Left renal cortex interstitium (tissue), 4 donors: ENCODE data around the gene SLC18A3. TPM values are rescaled to one million over a fixed set of nuclear protein-coding genes. Genes with fewer than 3 reads are reported as not detected.

Experiments
- DNase-seq, 4 donors: peaks; one replicate each; pipeline ENCODE4 v3.0.0-alpha.2; 2013; ENCODE audit warnings: low read depth in 4 of 4, low spot score in 2 of 4, missing footprints in 1 of 4
- polyA plus RNA-seq, 4 donors: library from polyadenylated mRNA; unstranded; fragments of 120-200 nt; gene quantifications; one replicate each; pipeline ENCODE4 v1.2.1, GENCODE V29; 2013; ENCODE audit not compliant: insufficient read length in 4 of 4

Gene SLC18A3
- polyA plus RNA-seq, 4 donors: 0.06 TPM; not detected in 3

DNA sequence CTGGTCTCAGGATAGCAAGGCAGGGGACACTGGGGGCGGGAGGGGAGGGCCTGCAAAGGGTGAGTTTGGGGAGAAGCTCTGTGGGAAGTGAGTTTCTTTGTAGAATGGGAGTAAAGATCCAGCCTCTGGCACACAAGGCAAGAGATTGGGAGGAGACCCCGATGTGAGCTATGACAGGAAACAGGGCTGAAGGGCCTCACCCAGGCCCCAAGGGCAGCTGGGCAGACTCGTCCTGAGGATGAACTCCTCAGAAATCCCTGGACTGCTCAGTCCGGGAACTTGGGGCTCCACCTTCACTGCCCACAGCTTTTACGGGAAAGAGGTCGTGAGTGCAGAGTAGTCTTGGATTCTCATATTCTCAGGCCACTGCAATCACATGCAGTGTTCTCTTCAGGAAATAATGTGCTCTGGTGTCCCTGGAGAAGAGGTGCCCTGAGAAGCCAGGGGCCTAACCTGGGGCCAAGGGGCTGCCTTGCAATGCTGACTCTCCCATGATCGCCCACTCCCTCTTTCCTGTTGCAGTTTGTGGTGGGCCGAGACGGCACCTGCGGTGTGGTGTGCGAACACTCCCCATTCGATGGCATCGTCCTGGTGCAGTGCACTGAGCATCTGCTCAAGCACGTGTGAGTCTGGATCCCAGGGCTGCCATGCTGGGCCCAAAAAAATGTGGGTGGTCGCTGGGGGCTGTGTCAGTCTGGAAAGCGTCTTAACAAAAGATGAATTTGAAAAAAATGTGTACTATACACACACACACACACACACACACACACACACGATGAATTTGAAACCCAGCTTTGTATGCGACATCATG lies 38.1 kb downstream of the SLC18A3 start:
- DNase-seq: no peak

DNA sequence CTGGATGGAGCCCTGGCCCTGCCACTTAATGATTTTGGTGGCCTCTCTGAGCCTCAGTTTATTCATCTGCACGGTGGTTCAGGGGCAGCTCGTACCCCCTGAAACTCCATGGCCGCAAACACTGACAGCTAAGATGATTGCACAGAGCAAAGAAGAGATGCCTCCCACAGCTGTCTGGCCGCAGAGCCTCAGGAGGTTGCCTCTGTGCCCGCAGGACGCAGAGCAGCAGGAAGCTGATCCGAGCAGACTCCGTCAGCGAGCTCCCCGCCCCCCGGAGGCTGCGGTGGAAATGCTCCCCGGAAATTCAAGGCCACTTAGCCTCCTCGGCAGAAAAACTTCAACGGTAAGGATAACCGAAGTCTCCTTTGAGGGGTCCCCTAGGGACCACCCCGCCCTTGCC lies 39.2 kb downstream of the SLC18A3 start:
- DNase-seq: no peak

DNA sequence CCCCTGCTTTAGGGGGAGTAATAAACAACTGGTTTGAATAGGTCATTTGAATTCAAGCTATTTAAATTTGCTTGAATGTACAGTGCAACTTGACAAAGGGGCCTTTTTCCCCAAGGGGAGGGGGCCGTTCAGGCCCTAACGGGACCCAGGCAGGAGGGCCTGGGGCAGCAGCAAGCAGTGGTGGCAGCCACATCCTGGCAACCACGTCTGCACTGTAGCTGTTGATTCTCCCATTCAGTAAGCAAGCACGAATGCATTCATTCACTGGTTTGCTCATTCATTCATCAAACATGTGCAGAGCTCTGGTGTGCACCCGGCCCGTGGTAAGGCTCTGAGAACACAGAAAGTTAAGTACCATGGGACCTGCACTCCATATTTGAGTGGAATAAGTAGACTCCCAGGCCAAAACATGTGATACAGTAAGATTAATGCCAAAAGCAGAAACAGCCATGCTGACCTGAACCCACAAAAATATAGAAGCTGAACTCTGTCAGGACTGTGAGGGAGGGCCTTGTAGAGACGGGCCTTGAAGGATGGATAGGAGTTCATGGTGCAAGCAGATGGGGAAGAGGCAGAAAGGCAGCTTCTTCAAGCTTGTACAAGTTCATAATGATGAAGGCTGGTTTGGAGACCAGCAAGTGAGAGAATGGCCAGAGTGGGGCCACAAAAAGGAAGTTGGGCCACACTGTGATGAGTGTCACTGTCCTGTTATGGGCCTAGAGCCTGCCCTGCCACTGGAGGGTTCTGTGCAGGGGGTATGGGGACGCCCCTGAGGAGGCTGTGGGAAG lies 40.0 kb downstream of the SLC18A3 start:
- DNase-seq: no peak

DNA sequence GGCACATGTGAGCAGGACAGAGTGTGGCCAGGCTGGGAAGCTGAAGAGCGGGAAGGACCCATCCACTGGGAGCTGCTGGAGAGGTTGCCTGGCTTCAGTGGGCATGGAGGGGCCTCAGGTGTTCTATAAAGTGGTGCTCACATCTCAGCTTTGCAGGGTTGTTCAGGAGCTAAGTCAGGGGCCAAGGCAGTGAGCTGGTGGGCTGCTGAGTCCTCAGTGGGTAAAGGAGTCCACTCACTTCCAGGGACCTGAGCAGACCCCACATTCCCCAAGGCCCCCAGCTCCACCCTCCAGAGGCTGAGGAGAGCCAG lies 40.6 kb downstream of the SLC18A3 start:
- no peak for DNase-seq

DNA sequence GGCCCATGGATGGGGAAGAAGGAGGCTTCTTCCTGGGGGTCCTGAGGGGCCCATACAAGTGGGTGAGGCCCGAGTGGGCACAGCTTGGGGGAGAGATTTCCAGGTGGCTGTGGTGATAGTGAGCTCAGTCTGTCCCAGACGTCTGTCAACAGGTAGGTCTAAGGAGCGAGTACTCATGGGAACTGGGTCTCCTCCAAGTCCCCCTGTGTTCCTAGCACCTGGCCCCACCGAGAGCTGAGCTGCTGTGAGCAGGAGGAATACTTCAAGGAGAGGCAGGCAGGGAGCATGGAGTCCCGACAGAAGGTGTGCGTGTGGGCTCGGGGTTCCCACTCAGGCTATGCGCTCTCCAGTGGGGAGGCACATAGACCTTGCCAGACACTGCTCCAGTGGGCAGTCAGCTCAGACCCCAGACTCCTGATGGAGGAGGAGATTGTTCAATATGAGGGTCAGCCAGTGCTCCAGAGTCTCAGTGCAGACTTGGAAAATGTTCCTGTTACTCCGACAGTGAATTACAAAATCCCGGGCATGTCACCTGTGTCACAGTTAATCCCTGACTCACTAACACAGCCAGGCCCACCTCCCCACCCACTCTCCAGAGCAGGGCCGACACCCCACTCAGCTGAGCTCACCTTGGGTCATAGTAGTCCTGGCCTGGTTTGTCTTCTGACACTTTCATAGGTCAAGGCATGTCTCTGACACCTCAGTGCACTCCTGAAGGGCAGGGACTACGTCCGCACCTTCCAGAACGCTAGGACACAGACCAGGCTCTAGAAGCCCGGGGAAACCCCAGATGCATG lies 41.1 kb downstream of the SLC18A3 start:
- no peak for DNase-seq

DNA sequence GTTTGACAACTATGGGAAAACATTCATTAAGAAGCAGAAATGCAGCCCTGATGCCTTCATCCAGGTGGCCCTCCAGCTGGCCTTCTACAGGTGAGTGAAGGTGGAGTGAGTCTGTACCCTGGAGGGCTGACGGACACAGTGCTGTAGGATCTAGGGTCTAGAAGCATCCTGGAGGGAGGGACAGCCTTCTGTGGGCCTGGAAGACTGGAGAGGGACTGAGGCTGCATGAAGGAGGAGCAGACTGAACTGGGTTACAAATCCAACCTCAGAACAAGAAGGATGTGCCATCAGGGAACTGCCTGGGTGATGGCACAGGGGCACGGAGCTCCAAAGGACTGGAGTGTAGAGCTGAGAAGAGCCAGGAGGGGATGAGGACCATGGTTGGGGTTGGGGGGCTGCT lies 41.8 kb downstream of the SLC18A3 start:
- DNase-seq: no peak

DNA sequence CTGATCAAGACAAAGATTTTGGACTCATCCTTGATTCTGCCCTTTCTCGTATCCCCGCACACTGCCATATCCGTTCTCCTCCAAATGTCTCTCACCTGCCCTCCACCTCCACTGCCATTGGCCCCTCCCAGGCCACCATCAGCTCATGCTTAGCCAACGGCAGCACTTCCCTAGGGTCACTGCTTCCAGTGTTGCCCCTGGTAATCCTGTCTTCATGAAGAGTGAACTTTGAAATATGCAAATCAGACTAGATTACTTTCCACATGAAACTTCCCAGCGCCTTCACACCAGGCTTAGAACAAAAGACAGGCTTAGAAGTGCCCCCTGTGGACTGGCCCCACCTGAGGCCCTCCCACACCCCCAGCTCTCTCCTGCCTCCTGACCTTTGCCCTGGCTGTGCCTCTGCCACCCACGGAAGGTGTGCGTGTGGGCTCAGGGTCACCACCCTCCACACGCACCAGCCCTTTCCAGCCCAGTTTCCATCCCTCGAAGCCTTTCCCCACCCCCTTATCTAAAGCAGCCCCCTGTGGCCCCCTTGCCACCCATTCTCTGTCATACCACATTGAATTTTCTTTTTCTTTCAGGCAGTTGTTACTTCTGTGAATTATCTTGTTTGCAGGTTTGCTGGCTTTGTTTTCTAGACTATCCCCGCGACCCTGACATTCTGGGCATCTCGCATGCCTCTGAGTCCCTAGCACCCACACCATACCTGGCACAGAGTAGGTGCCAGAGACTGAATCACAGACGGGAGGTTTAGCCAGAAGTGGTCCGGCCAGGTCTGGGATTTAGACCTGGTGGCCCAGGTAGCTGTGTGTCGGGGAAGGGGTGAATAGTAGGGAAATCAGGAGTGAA lies 42.5 kb downstream of the SLC18A3 start:
- no peak for DNase-seq

DNA sequence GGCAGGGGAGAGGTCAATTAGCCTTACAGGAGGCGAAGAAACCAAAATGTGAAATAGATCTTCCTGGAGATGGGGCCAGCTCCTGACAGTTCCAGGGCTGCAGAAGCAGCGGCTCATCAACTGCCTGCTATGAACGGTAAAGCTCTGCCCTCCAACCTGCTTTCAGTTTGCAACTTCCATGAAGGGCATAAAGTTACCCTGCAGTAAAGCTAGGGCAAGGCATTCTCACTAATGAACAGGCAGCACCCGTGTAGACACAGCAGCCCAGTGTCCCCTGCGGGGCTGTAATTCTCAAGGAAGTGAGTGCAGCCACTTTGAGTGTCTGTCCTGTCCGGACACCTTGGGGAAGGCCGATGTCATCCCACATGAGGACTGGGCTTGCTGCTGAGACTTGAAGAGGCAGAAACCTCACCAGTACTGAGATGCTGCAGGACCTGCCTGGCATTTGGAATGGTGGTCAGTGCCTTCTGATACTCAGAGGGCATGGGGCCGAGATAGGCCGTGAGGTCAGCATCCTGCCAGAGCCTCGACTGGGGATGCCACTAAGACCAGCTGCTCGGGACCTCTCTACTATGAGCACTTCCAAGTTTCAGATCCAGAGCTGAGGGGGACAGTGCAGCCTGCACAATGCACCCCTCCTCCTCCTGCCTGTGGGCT lies 43.3 kb downstream of the SLC18A3 start:
- no peak for DNase-seq

DNA sequence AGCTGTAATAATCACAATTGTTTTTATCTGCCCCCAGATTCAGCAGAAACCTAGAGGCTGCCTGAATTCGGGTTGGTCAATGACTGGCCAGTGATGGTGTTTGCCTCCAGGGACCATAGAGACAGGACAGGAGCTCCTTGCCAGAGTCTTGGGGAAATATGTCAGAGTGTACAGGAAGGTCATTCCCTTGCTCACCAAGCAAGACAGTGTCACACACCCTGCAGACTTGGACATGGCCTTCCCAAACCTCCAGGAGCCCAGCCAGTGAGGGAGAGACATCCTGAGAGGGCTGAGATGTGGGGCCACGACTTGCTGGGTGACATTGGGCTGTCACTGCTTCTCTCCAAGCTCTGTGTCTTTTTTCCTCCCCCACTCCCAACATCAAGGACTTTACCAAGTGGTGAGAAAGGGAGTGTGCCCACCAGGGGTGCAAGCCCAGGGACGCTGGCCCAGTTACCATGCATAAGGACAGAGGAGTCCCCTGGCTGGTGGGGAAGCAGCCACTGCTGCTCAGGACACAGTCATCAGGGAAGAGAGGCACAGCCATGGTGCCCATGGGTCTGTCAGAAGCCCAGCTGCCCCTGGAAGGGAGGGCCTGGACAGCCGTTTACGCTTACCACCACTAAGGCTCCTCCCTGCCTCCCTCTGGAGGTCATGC lies 44.1 kb downstream of the SLC18A3 start:
- DNase-seq: no peak

DNA sequence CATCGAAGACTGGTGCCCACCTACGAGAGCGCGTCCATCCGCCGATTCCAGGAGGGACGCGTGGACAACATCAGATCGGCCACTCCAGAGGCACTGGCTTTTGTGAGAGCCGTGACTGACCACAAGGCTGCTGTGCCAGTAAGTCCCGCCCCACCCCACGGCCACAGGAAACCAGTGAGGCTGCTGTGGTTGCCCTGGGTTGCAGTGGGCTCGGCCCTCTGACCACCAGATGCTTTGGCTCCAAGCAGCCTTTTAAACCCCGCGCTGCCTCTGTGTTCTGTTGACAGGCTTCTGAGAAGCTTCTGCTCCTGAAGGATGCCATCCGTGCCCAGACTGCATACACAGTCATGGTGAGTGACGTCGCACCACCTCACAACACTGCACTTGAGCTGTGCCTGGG lies 45.0 kb downstream of the SLC18A3 start:
- DNase-seq: no peak

DNA sequence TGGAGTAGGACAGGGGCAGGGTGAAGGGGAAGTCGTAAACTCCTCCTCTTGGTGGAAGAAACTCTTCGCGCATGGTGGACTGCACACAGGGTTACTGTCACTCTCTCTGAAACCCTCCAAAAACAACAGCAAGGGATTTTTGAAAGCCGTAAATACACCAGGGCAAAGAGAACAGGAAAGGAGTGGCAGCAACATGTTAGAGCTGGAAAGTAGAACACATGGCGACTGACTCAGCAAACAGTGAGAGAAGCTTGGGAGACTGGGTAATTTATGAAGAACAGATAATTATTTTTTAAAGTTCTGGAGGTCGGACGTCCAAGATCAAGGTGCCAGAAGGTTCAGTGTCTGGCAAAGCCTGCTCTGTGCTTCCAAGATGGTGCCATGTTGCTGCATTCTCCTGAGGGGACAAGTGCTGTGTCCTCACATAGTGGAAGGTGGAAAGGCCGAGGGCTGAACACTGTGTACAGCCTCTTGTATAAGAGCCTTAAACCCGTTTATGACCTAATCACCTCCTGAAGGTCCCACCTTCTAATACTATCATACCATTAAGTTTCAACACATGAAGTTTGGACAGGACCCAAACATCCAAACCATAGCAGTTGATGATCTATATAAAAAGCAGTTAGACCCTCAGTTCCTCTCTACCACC lies 46.9 kb downstream of the SLC18A3 start:
- DNase-seq: no peak

DNA sequence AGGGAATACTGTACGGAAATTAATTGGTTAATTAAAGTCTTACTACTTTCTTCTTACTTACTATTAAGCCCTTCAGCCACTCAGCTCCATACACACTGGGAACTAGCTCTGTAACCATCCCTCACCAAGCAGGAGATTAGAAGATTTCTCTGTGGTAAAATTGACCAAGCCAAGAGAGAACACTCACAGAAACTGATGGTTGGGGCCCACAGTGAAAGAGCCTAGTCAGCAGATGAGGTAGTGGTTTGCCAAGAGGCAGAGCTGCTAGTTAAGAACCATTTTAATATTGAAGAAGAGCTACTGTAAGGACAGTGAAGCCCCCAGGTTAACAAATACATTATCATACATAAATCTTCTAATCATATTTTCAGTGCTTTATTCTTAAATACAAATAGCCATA lies 47.5 kb downstream of the SLC18A3 start:
- no peak for DNase-seq

DNA sequence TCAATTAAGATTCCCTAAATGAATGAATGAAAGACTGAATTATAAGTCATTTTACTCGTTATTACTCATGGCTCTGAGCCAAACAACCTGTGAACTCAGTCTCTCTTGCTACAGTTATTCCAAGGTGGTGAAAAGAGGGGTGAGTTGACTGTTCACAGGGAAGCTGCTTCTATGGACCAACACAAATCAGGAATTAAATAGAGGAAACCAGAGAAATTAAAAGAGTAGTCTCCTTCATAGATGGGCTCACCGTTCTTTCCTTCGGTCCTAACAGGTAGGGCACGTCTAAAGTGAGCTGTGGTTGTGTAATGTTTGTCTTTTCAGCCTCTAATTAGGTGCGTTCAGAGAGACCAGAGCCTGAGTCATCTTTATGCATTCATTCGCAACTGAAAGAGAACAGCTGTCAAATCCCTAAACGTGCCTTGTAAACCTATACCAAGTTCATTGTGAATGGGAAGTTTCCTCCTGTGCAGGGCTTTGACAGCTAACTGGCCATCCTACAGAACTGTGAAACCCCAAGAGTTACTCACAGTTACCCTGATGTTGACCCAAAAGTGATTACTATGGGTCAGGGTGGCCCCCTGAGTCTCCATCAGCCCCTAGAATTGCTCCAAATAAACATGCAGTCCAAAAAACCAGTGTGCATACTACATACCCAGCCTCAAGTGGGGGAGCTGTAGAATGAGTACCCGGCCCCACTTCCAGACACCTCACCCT lies 51.2 kb downstream of the SLC18A3 start:
- DNase-seq: no peak

Other genes with a start within 250 kb of the SLC18A3 start
- gene DRGX, start 214.2 kb upstream of the SLC18A3 start, polyA plus RNA-seq: under 1 TPM in 1 of 4 donors, not detected in 3; 0.14 TPM
- gene ERCC6, start 71.2 kb upstream of the SLC18A3 start, polyA plus RNA-seq: 10 to 100 TPM; 12.6 to 19.3 (median 17.4) TPM
- gene CHAT, start 3.7 kb downstream of the SLC18A3 start, polyA plus RNA-seq: not detected
- under 1 TPM in 1 of 4 donors, not detected in 3; 0.08 TPM for gene C10orf53, start 69.3 kb downstream of the SLC18A3 start, polyA plus RNA-seq
- 10 to 100 TPM; 42.3 to 47.6 (median 44.1) TPM for gene OGDHL, start 152.0 kb downstream of the SLC18A3 start, polyA plus RNA-seq